Cardiac septum (tissue), 1 donor: ENCODE measurements around the gene CAVIN4. TPM values are rescaled to one million over a fixed set of nuclear protein-coding genes. Genes with fewer than 3 reads are reported as not detected.

Source experiments
- total RNA-seq: library from RNA; stranded (reverse); fragmentation: NEBNext Ultra II Directional; extraction: Animal tissue kit (Norgen Biotek cat#: 25700); gene quantifications from one replicate; pipeline ENCODE4 v1.2.1, GENCODE V29; 2021
- donor health status: DM: no; HTN: no; CAD: no.

The CAVIN4 gene
- total RNA-seq, 1 donor from 2014 or later, result 102 TPM

Other genes with a start within 250 kb of the CAVIN4 start
- 7.6 TPM for gene TEX10, start 225.1 kb upstream of the CAVIN4 start, total RNA-seq
- gene MSANTD3, start 150.9 kb upstream of the CAVIN4 start, total RNA-seq, result 32.3 TPM
- gene TMEFF1, start 104.9 kb upstream of the CAVIN4 start, total RNA-seq, result 0.46 TPM